Measurements from ENCODE around the gene KIF3B. TPM values are rescaled to one million over a fixed set of nuclear protein-coding genes. Genes with fewer than 3 reads are reported as not detected.

The KIF3B gene
- total RNA-seq, 1 donor from 2014 or later, result 19.0 TPM

GRCh38 chr20:32329817-32330554, 52.5 kb downstream of the KIF3B start:
- no peak for TF ChIP-seq CTCF (conservative IDR thresholded peaks at IDR 0.05; ENCODE audit: low read depth, low read length)
- no peak overlapping the region for H3K4me3 ChIP-seq (ENCODE audit: low read depth, low read length)
- DNase-seq (ENCODE audit: low read depth), result no peak

GRCh38 chr20:32330555-32330897, 53.1 kb downstream of the KIF3B start:
- no peak for TF ChIP-seq CTCF (conservative IDR thresholded peaks at IDR 0.05; ENCODE audit: low read depth, low read length)
- no peak for DNase-seq (ENCODE audit: low read depth)

GRCh38 chr20:32332614-32333013, 55.2 kb downstream of the KIF3B start:
- H3K4me3 ChIP-seq (ENCODE audit: low read depth, low read length), result no peak overlapping the region
- DNase-seq (ENCODE audit: low read depth), result no peak
- no peak for TF ChIP-seq CTCF (conservative IDR thresholded peaks at IDR 0.05; ENCODE audit: low read depth, low read length)

More at GRCh38 chr20:32330555-32330897, 53.1 kb downstream of the KIF3B start:
- no peak overlapping the region for H3K4me3 ChIP-seq (ENCODE audit: low read depth, low read length)

GRCh38 chr20:32333181-32333987, 55.9 kb downstream of the KIF3B start:
- no peak for DNase-seq (ENCODE audit: low read depth)
- TF ChIP-seq CTCF (conservative IDR thresholded peaks at IDR 0.05; ENCODE audit: low read depth, low read length), result no peak
- H3K4me3 ChIP-seq (ENCODE audit: low read depth, low read length), result no peak overlapping the region

- DNase-seq (ENCODE audit: low read depth), result no peak
- no peak for TF ChIP-seq CTCF (conservative IDR thresholded peaks at IDR 0.05; ENCODE audit: low read depth, low read length)
- no peak overlapping the region for H3K4me3 ChIP-seq (ENCODE audit: low read depth, low read length)
These were observed 56.8 kb downstream of the KIF3B start for GRCh38 chr20:32333988-32334885.

DNA sequence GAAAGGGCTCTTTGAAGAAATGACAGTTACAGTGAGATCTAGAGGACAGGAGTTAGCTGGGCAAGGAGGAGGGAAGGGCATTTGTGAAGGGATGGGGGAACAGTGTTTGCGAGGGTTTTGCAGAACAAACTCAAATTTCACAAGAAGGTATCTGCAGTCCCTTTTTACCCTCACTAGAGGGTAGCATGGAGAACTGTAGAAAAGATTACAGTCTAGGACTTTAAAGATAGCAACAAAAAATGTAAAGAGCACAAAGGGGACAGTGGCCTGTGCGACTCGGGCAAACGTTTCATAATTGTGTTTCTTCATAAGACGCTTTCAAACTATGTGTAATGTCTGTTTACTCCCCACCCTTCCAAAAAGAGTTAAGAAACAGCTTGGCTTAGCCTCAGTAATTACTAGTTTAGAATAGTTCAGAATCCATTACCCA, 59.5 kb downstream of the KIF3B start:
- peak; percentile 60 for TF ChIP-seq CTCF (conservative IDR thresholded peaks at IDR 0.05; ENCODE audit: low read depth, low read length)
- no peak for DNase-seq (ENCODE audit: low read depth)
- H3K4me3 ChIP-seq (ENCODE audit: low read depth, low read length), result no peak overlapping the region

Measured in epithelial cell of proximal tubule (primary cell).